PC-3 (cell line): ENCODE data around the gene PLXNB3.
"Not testable (repeated sequence)": the region's sequence is repeated elsewhere in the genome, so short reads cannot be mapped to it uniquely, and the experiment has no call there.

Source experiments
- CTCF ChIP-seq: fragments of 300-600 bp; sonication (generic); conservative IDR thresholded peaks from 2 replicates; pipeline ENCODE4 v1.5.1; 2017; ENCODE audit warnings: antibody characterized with exemption, low read depth, mild to moderate bottlenecking, low read length
- EZH2 ChIP-seq: fragments of 300-600 bp; sonication (generic); IDR thresholded peaks from one replicate; pipeline ENCODE4 v1.6.1; 2017; ENCODE audit warnings: antibody characterized with exemption, mild to moderate bottlenecking, low read length; ENCODE audit not compliant: unreplicated experiment
- EZH2phosphoT487 ChIP-seq: fragments of 300-600 bp; sonication (generic); IDR thresholded peaks from 2 replicates; pipeline ENCODE4 v1.6.1; 2018; ENCODE audit warnings: mild to moderate bottlenecking, antibody characterized with exemption, low read length, borderline replicate concordance

DNA sequence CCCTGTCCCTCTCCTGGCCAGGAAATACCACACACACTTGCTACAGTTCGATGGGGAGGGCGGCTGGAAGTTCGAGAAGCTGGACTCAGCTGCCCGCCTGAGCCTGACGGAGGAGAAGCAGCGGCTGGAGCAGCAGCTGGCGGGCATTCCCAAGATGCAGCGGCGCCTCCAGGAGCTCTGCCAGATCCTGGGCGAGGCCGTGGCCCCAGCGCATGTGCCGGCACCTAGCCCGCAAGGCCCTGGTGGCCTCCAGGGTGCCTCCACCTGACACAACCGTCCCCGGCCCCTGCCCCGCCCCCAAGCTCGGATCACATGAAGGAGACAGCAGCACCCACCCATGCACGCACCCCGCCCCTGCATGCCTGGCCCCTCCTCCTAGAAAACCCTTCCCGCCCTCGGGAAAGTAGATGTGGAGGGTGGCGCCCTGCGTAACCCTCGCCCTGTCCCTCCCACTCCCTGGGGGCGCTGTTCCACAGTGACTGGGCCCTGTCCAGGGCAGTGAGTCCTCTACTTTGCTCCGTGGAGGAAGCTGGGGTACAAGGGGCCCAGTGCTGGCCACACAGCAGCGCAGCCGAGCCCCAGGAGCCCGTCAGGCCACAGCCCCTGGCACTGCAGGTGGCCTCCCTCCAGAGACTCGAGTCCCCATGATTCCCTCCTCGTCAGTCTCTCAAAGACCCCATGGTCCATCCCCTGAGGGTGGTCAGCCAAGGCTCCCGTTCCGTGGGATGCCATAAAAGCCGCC, 20.4 kb upstream of the PLXNB3 start:
- not testable (repeated sequence) for TF ChIP-seq CTCF, EZH2phosphoT487, EZH2
